Omental fat pad (tissue), 4 donors: ENCODE results near the gene MYH10. TPM values are rescaled to one million over a fixed set of nuclear protein-coding genes. Genes with fewer than 3 reads are reported as not detected.

ENCODE experiments used
- ATAC-seq: fragments of 150-250 bp; one replicate; pipeline ENCODE4 v1.9.1; 2016; ENCODE audit warnings: mild to moderate bottlenecking, moderate library complexity; ENCODE audit not compliant: low FRiP score
- DNase-seq: peaks from one replicate; pipeline ENCODE4 v3.0.0-alpha.2; 2019; ENCODE audit warnings: low spot score
- small RNA-seq: library from RNA; depleted of rRNA; stranded (forward); fragments of <200 nt; gene quantifications from one replicate; pipeline ENCODE3, GENCODE V24; 2016
- total RNA-seq, 4 donors: library from RNA; depleted of rRNA; stranded (reverse); fragments of >200 nt; gene quantifications; one replicate each; pipeline ENCODE4 v1.1.0, GENCODE V29; 2016
- TF ChIP-seq, protein P1 (sequence below), 3 donors: fragments of 450-650 bp; IDR thresholded peaks; one replicate each; pipeline ENCODE4 v1.5.1; 2016 to 2017; ENCODE audit warnings: antibody characterized with exemption in 3 of 3, mild to moderate bottlenecking in 3 of 3, moderate library complexity in 2 of 3

MYH10 gene
- total RNA-seq, 4 donors from 2014 or later: 41.1 to 99.3 (median 51.8) TPM

DNA sequence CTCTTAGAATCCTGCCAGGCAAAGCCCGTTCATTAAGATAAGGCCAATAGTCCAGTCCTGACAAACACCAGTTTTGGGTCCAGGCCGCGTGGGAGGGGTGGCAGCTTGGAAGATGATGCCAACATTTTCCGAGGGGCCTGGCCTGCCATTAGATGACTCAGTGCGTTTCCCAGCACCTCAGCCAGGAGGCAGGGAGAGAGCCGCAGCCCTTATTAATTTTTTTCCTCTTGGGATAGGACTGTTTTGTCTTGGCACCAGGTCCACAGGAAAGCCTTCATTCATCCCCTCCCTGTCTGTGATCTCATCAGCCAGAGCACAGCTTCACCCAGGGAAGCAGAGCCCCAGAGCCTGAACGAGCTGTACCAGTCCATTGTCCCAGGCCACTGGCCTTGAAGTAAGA is 199.6 kb downstream of the MYH10 start:
- DNase-seq: peak; percentile 75

DNA sequence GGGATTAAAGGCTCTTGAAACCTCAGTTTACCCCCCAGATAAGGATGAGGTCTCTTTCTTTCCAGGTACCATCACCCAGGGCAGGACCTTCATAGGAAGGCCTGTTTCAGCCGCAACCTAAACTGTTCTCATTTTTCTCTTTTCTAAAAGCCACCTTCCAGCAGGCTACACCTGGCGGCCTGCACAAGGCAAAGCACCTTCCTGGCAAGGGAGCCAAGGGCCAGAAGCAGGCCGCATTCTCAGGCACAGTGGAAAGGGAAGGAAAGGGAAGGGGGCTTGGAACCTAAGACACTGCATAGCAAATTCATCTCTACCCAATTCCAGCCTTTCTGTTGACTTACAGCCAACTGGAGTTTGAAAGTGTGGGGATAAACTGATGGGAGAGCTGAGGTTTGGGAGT is 203.7 kb downstream of the MYH10 start:
- DNase-seq: no peak
- ATAC-seq: no peak
- TF ChIP-seq, protein P1, sequence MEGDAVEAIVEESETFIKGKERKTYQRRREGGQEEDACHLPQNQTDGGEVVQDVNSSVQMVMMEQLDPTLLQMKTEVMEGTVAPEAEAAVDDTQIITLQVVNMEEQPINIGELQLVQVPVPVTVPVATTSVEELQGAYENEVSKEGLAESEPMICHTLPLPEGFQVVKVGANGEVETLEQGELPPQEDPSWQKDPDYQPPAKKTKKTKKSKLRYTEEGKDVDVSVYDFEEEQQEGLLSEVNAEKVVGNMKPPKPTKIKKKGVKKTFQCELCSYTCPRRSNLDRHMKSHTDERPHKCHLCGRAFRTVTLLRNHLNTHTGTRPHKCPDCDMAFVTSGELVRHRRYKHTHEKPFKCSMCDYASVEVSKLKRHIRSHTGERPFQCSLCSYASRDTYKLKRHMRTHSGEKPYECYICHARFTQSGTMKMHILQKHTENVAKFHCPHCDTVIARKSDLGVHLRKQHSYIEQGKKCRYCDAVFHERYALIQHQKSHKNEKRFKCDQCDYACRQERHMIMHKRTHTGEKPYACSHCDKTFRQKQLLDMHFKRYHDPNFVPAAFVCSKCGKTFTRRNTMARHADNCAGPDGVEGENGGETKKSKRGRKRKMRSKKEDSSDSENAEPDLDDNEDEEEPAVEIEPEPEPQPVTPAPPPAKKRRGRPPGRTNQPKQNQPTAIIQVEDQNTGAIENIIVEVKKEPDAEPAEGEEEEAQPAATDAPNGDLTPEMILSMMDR (IDR thresholded peaks at IDR 0.05): no peak

More for the DNA sequence above, 199.6 kb downstream of the MYH10 start:
- TF ChIP-seq, protein P1 (IDR thresholded peaks at IDR 0.05): no peak
- ATAC-seq: peak; percentile 81

DNA sequence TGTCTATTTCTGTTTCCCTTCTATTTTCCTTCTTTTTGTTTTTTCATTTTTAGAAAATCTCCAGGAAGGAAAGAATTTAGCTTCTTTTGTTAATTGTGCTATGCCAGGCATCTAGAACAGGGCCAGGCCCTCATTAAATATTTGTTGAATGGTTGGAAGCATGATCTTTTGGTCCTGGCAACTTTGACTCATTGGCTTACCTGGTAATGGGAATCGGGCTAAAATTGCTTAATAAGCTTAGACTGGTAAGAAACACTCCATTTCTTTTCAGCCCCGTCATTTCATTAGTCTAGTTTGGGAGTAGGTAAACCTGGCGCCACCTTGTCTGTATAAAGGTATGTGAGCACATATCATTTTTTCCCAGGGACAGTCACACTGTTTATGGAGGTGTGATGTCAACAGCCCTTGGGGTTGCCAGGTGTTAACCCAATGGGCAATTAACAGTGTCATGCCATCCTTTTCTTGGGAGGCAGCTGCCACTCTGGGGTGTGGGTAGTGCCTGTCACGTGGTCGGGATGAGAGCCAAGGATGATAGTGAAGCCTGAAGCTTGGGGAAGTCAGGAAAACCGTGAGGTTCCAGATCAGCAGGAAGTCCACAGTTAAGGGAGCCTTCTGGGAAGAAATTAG is 204.3 kb downstream of the MYH10 start:
- no peak for ATAC-seq
- TF ChIP-seq, protein P1 (IDR thresholded peaks at IDR 0.05): no peak

More for the DNA sequence above, 204.3 kb downstream of the MYH10 start:
- no peak for DNase-seq

Small RNAs within 50 kb of the gene (small RNA-seq; reads per million reads assigned to genes)
- not detected for gene RNU7-43P

Other genes starting within 250 kb of the MYH10 start
- gene RPL26, start 247.5 kb downstream of the MYH10 start, total RNA-seq: 1,000 to 10,000 TPM; 3,452 to 4,057 (median 3,629) TPM
- not detected for gene RNF222, start 232.9 kb downstream of the MYH10 start, total RNA-seq
- 100 to 1,000 TPM in 2 of 4 donors, 10 to 100 TPM in 2; 64.3 to 139 (median 118) TPM for gene NDEL1, start 194.8 kb downstream of the MYH10 start, total RNA-seq
- gene CCDC42, start 114.1 kb upstream of the MYH10 start, total RNA-seq: not detected
- not detected for gene SPDYE4, start 127.8 kb upstream of the MYH10 start, total RNA-seq
- gene MFSD6L, start 168.6 kb upstream of the MYH10 start, total RNA-seq: under 1 TPM in 2 of 4 donors, not detected in 2; 0.24 to 0.25 TPM
- gene PIK3R6, start 236.9 kb upstream of the MYH10 start, total RNA-seq: 1 to 10 TPM in 2 of 4 donors, under 1 TPM in 2; 0.56 to 3.5 (median 1.5) TPM